ENCODE measurements around the gene POLN. TPM values are rescaled to one million over a fixed set of nuclear protein-coding genes. Genes with fewer than 3 reads are reported as not detected.

The POLN gene
- total RNA-seq, 4 donors from 2014 or later, result 0.70 to 6.6 (median 3.2) TPM

DNA sequence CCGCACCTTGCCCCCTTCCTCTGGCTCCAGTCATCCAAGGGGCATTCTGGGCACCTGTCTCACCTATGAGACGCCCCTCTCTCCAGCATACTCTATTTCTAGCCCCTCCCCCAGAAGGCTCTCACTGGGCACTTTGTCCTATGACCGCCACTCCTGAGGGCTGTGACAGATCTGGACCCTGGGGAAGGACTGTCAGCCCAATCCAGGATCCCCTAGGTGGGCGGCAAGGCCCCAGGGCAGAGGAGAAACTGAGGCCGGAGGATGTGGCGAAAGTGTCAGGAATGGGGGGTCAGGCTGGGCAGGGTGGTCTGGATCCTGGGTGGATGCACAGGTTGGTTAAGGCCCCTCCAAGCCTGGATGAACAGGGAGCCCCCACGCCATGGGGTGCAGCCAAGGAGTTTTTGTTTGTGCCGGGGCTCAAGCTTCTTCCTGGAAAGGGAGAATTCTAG, 198.9 kb downstream of the POLN start:
- Histone ChIP-seq H3K4me1 (peaks cover 0 to 28% (median 20%) of the 10 kb centered on the region in 4 donors), H3K27ac (no peak overlapping the region), H3K36me3 (no peaks in the 10 kb centered on the region), H3K9me3 (no peaks in the 10 kb centered on the region), H3K4me3 (peak overlapping the region in 3 of 4 donors; percentile 86 to 99 (median 96)), H3K27me3 (peaks cover 0 to 10% of the 10 kb centered on the region in 2 donors)
- TF ChIP-seq, protein P1, sequence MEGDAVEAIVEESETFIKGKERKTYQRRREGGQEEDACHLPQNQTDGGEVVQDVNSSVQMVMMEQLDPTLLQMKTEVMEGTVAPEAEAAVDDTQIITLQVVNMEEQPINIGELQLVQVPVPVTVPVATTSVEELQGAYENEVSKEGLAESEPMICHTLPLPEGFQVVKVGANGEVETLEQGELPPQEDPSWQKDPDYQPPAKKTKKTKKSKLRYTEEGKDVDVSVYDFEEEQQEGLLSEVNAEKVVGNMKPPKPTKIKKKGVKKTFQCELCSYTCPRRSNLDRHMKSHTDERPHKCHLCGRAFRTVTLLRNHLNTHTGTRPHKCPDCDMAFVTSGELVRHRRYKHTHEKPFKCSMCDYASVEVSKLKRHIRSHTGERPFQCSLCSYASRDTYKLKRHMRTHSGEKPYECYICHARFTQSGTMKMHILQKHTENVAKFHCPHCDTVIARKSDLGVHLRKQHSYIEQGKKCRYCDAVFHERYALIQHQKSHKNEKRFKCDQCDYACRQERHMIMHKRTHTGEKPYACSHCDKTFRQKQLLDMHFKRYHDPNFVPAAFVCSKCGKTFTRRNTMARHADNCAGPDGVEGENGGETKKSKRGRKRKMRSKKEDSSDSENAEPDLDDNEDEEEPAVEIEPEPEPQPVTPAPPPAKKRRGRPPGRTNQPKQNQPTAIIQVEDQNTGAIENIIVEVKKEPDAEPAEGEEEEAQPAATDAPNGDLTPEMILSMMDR (IDR thresholded peaks at IDR 0.05), result no peak
- no peak for TF ChIP-seq POLR2A (IDR thresholded peaks at IDR 0.05)
- peak in 1 of 3 donors; percentile 34 for DNase-seq

GRCh38 chr4:2042204-2042946, 199.5 kb downstream of the POLN start:
- peak overlapping the region in 3 of 4 donors; percentile 17 to 67 (median 55) for H3K27ac ChIP-seq
- peaks cover 0 to 28% (median 20%) of the 10 kb centered on the region in 4 donors for H3K4me1 ChIP-seq
- peak; percentile 37 to 58 (median 58) for DNase-seq
- peaks cover 0 to 10% of the 10 kb centered on the region in 2 donors for H3K27me3 ChIP-seq
- H3K36me3 ChIP-seq, result no peaks in the 10 kb centered on the region
- TF ChIP-seq POLR2A (IDR thresholded peaks at IDR 0.05), result no peak
- TF ChIP-seq, protein P1 (IDR thresholded peaks at IDR 0.05), result no peak
- no peaks in the 10 kb centered on the region for H3K9me3 ChIP-seq
- peak overlapping the region; percentile 86 to 99 (median 94) for H3K4me3 ChIP-seq

DNA sequence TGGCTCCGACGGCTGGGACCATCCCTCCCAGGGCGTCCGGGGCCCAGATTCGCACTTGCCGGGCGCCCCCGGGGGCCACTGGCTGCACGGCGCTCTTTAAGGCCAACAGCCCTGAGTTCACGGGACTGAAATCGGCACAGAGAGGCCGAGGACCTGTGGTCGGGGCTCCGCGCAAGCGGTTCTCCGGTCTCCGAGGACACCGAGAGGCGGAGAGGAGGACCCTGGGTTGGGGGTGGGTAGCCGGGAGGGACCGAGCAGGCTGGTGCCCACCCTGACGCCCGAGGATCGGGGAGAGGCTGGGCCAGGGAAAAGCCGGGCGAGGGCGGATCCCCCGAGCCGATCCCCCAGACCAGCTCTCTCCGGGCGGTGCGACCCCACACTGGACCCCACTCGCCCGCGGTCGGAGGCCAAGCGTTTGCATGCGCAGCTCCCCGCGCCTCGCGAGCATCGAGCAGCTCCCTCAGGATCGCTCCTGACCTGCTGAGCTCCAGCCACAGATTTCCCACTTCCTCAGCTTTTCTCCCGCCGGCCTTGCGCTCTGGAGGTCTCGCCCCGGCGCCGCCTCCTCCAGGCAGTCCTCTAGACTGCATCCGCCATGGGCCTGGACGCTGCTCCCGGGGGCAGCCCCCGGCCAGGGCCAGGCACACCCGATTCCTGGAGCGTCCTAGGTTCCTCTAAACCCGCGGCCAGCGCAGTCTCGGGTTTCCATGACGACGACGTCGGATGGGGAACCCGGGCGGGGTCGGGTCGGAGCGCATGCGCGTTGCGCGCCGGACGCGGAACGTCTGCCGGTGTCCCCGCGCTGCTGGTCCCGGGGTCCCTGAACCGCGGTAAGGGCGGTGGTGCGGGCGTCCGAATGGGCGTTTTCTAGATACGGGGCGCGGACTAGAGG, 200.4 kb downstream of the POLN start:
- no peaks in the 10 kb centered on the region for H3K36me3 ChIP-seq
- peak overlapping the region; percentile 86 to 99 (median 94) for H3K4me3 ChIP-seq
- peaks cover 0 to 10% of the 10 kb centered on the region in 2 donors for H3K27me3 ChIP-seq
- H3K9me3 ChIP-seq, result no peaks in the 10 kb centered on the region
- H3K27ac ChIP-seq, result peak overlapping the region in 3 of 4 donors; percentile 17 to 67 (median 55)
- peak; percentile 77 to 92 (median 79) for DNase-seq
- no peak for TF ChIP-seq POLR2A (IDR thresholded peaks at IDR 0.05)
- TF ChIP-seq, protein P1 (IDR thresholded peaks at IDR 0.05), result no peak
- H3K4me1 ChIP-seq, result peaks cover 0 to 28% (median 20%) of the 10 kb centered on the region in 4 donors

DNA sequence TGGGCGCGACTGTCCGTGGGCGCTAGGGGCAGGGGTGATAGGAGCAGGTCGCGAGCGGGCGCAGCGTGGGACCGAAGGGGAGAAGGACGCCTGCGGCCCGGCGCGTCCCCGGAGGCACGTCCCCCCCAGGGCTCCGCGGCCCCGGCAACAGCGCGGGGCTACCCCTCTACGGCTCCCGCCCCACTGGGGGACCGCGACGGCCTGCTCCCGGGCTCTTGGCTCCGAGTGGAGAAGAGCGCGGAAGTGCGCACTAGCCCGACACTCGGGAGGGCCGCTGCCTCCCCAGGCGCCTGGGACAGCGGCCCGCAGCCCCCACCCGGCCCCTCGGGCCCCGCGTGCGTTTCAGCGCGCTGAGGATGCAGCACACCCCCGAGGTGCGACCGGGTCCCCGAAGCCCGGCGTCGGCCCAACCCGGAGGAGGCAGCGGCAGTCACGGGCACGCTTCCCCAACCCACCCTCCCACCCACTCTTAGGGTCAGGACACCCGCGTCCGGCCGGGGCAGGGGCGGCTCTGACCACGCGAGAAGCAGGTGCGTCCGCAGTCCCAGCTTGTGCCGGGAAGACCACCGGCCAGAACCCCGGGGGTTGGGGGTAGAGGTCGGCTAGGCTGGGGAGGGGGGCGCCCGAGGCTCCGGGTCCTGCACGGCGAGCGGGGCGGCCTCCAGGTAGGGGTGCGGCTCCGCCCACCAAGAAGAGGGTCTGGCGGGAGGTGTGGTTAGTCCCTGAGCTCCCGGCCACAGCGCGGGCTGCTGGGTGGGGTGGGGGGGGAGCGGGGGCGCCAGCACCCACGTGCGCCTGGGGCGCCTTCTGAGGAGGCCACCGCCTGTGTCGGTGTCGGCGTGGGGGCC, 201.3 kb downstream of the POLN start:
- peak overlapping the region; percentile 86 to 99 (median 94) for H3K4me3 ChIP-seq
- peak in 2 of 3 donors; percentile 42 to 43 for DNase-seq
- TF ChIP-seq, protein P1 (IDR thresholded peaks at IDR 0.05), result no peak

GRCh38 chr4:2036866-2037265, 205.1 kb downstream of the POLN start:
- peak; percentile 17 to 34 for TF ChIP-seq POLR2A (IDR thresholded peaks at IDR 0.05)
- TF ChIP-seq, protein P1 (IDR thresholded peaks at IDR 0.05), result no peak
- DNase-seq, result peak in 2 of 3 donors; percentile 70 to 73
- Histone ChIP-seq H3K4me3 (peak overlapping the region in 2 of 4 donors; percentile 43 to 47), H3K27ac (peak overlapping the region in 3 of 4 donors; percentile 60 to 89 (median 81)), H3K36me3 (no peaks in the 10 kb centered on the region), H3K4me1 (peaks cover 0 to 17% (median 13%) of the 10 kb centered on the region in 4 donors), H3K27me3 (peaks cover 0 to 10% of the 10 kb centered on the region in 2 donors), H3K9me3 (no peaks in the 10 kb centered on the region)

More for the DNA sequence above, 201.3 kb downstream of the POLN start:
- Histone ChIP-seq H3K27me3 (peaks cover 0 to 10% of the 10 kb centered on the region in 2 donors), H3K9me3 (no peaks in the 10 kb centered on the region), H3K27ac (no peak overlapping the region), H3K4me1 (peaks cover 0 to 28% (median 20%) of the 10 kb centered on the region in 4 donors), H3K36me3 (no peaks in the 10 kb centered on the region)
